ENCODE data around the gene PARD6G. TPM values are rescaled to one million over a fixed set of nuclear protein-coding genes. Genes with fewer than 3 reads are reported as not detected.

PARD6G gene
- total and polyA plus RNA-seq, 7 donors: 0.22 to 1.5 (median 1.1) TPM

DNA sequence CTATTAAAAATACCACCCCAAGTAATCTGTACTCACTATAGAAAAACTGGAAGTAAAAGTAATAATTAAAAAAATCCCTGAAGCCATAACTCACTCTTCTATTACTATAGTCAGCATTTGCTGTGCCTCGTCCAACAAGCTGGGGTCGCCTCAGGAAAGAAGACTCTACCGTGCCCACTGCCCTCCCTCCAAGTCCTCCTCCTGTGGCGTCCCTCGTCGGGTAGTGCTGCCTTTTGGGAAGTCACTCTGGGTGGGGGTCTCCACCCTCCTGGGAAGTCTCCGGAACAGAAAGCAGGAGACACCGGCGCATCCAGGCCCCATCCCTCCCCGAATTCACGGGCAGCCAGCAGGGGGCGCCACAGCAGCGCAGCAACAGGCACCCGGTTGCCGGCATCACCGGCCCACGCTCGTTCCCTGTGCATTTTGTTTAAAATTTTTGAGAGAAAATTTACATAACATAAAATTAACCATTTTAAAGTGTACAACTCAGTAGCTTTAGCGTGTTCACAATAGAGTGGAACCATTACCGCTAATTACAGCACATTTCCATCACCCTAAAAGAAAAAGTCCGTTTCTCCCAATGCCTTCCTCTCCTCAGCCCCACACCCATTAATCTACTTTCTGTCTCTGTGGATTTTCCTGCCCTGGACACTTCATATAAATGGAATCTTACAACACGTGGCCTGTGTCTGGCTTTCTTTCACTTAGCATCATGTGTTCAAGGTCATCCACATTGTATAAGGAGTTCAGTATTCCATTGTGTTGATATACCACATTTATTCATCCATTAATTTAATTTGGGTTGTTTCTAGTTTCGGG is 76.1 kb downstream of the PARD6G start:
- peak overlapping the region; percentile 25 for H3K4me3 ChIP-seq
- DNase-seq (peak; percentile 43 to 70), ATAC-seq (peak; percentile 23 to 70 (median 56))
- H3K9me3 ChIP-seq: no peaks in the 10 kb centered on the region
- intact Hi-C loops (cut with DNase I): no loop called here
- WGBS, 3 donors: 33 to 40% (median 37%) methylated on average over 23 of the region's 23 CpGs
- no peaks in the 10 kb centered on the region for H3K4me1 ChIP-seq
- H3K27me3 ChIP-seq (ENCODE audit: insufficient read depth in 3 of 3, low read length in 2 of 3): peaks cover 0 to 4% (median 0%) of the 10 kb centered on the region in 3 donors
- H3K36me3 ChIP-seq (ENCODE audit: insufficient read depth in 1 of 2, low read depth in 1 of 2): no peaks in the 10 kb centered on the region
- TF ChIP-seq, protein P1, sequence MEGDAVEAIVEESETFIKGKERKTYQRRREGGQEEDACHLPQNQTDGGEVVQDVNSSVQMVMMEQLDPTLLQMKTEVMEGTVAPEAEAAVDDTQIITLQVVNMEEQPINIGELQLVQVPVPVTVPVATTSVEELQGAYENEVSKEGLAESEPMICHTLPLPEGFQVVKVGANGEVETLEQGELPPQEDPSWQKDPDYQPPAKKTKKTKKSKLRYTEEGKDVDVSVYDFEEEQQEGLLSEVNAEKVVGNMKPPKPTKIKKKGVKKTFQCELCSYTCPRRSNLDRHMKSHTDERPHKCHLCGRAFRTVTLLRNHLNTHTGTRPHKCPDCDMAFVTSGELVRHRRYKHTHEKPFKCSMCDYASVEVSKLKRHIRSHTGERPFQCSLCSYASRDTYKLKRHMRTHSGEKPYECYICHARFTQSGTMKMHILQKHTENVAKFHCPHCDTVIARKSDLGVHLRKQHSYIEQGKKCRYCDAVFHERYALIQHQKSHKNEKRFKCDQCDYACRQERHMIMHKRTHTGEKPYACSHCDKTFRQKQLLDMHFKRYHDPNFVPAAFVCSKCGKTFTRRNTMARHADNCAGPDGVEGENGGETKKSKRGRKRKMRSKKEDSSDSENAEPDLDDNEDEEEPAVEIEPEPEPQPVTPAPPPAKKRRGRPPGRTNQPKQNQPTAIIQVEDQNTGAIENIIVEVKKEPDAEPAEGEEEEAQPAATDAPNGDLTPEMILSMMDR (IDR thresholded peaks at IDR 0.05): peak; percentile 66
- H3K27ac ChIP-seq: no peak overlapping the region

DNA sequence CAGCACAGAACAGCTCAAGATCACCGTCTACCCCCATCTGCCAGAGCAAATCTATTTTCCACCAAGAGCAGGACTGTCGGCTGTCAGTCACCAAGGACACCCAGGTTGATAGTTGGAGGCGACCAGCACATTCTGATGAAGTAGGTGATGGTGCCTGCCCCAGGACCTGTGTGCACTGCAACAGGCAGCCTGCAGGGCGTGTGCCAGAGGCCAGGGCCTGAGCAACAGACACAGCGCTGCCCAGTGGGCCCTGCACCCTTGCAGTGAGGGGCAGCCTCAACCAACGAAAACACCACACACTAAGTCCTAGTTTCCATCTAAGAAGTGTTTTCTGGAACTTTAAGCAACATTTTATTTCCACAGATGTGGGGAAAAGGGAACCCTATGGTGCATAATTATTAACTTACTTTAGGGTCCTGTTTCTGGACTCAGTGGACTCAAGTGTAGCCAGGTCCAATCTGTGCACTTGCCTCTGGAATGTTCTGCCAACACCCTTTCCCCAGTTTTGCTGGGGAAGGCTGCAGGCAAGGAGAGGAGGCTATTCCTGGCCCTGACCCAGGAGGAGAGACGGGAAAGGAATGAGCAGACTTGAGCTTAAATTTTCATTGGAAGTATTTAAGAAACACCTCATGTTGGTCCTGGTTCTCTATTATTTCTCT is 76.8 kb downstream of the PARD6G start:
- Histone ChIP-seq H3K4me3 (no peak overlapping the region), H3K27ac (no peak overlapping the region)

DNA sequence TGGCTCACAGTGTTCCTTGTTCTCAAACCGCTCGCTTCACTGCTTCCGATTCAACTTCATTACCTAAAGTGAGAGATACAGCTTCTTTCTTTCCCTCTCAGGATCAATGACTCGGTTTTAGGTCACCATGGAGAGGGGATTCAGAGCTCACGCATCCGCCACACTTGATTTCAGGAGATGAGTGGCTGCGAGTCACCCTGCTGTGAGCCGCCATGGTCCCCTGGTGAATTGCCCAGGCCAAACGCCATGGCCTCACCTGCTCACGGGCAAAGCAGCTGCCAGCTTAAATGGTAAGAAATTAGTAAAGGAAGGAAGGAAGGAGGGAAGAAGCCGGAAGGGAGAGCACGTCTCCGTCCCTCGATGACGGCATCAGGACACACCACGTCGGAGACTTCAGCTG is 77.7 kb downstream of the PARD6G start:
- H3K4me3 ChIP-seq: no peak overlapping the region
- intact Hi-C loops (cut with DNase I): no loop called here
- ATAC-seq (no peak), DNase-seq (no peak)
- H3K36me3 ChIP-seq (ENCODE audit: insufficient read depth in 1 of 2, low read depth in 1 of 2): no peaks in the 10 kb centered on the region
- no peak overlapping the region for H3K27ac ChIP-seq
- TF ChIP-seq, protein P1 (IDR thresholded peaks at IDR 0.05): no peak
- H3K27me3 ChIP-seq (ENCODE audit: insufficient read depth in 3 of 3, low read length in 2 of 3): peaks cover 0 to 4% (median 0%) of the 10 kb centered on the region in 3 donors
- WGBS, 3 donors: 82 to 86% (median 85%) methylated on average over 17 of the region's 17 CpGs
- H3K9me3 ChIP-seq: peaks cover 7% of the 10 kb centered on the region
- H3K4me1 ChIP-seq: no peaks in the 10 kb centered on the region

More for the DNA sequence above, 76.8 kb downstream of the PARD6G start:
- WGBS, 3 donors: 84 to 88% (median 87%) methylated on average over 7 of the region's 7 CpGs
- Histone ChIP-seq H3K4me1 (no peaks in the 10 kb centered on the region), H3K36me3 (ENCODE audit: insufficient read depth in 1 of 2, low read depth in 1 of 2) (no peaks in the 10 kb centered on the region), H3K27me3 (ENCODE audit: insufficient read depth in 3 of 3, low read length in 2 of 3) (peaks cover 0 to 4% (median 0%) of the 10 kb centered on the region in 3 donors), H3K9me3 (peaks cover 3% of the 10 kb centered on the region)
- ATAC-seq: no peak
- DNase-seq: no peak
- intact Hi-C loops (cut with DNase I): no loop called here
- TF ChIP-seq, protein P1 (IDR thresholded peaks at IDR 0.05): no peak

DNA sequence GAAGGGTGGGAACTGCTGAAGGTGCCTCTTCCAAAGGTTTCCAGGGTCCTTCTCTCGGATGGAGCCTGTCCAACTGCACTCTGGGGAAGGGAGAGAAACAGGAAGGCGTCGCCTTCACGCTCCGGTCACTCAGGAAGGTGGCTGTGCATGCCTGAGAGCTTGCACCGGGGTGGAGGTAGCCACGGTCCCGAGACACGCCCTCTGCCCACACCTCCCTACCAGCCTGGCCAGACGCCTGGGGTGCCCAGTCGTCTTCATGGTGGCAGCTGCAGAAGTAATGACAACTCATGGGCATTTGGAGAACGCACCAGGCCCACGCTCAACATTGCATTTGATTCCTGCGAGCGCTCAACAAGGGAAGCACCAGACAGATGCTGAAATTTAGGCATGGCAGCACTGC is 78.3 kb downstream of the PARD6G start:
- H3K4me1 ChIP-seq: no peaks in the 10 kb centered on the region
- intact Hi-C loops (cut with DNase I): no loop called here
- no peak for DNase-seq
- H3K27me3 ChIP-seq (ENCODE audit: insufficient read depth in 3 of 3, low read length in 2 of 3): peaks cover 0 to 4% (median 0%) of the 10 kb centered on the region in 3 donors
- peaks cover 7% of the 10 kb centered on the region for H3K9me3 ChIP-seq
- H3K27ac ChIP-seq: no peak overlapping the region
- ATAC-seq: no peak
- 82 to 86% (median 86%) methylated on average over 15 of the region's 15 CpGs for WGBS, 3 donors
- TF ChIP-seq, protein P1 (IDR thresholded peaks at IDR 0.05): no peak
- no peaks in the 10 kb centered on the region for H3K36me3 ChIP-seq (ENCODE audit: insufficient read depth in 1 of 2, low read depth in 1 of 2)
- H3K4me3 ChIP-seq: no peak overlapping the region
